H54 (cell line): ENCODE measurements around the gene HDAC6.

Source experiments
- DNase-seq: peaks from one replicate; pipeline ENCODE4 v3.0.0; 2011; ENCODE audit warnings: low spot score, mixed read lengths; ENCODE audit not compliant: insufficient read length
- FAIRE-seq: peaks from 3 replicates; lab custom pipeline; 2011; peaks lifted over from hg19 to GRCh38; lab: Jason Lieb, UNC
- POLR2A ChIP-seq: IDR thresholded peaks from 2 replicates; pipeline ENCODE4 v1.6.1; 2011; ENCODE audit warnings: low read depth, mild to moderate bottlenecking, low read length

Gene HDAC6

DNA sequence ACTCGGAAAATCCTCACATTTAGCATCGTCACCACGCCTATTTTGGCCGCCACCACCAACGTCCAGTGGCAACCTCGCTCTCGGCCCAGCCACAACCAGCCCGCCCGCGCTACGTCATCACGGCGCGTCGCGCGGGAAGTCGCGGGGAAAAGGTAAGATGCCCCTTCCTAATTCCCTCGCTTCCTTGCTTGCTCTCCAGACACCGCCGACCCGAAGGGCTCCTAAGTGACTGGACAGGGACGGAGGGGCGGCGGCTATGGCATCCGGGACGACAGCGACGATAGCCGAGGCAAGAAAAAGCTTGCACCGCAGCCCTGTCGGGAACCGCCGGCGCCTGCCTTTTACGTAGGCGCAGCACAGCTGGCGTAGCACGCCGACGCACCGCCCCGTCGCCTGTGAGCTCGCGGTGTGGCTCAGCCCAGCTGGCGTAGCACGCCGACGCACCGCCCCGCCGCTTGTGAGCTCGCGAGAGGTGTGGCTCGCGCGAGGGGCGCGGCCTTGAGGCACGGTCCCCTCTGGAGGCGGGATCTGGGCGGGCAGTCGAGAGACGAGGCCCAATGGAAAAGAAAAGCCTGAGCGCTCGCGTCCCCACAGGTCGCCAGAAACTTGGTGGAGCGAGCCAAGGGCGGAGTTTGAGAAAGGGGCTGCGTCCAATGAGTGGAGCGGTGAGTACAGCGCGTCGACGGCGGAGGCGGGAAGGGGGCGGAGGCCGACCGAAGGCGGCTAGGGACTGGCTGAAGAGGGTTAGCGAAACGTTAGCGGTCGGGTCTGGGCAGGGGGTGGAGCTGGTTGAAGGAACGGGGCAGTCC is at the start of gene HDAC6:
TSS of gene HDAC6 (plus strand) at position 788 of the 809 bp plus-strand sequence. CDS start 626 bp downstream, outside the sequence.
- DNase-seq (peak; percentile 51), FAIRE-seq (no peak)
- peak; percentile 51 for TF ChIP-seq POLR2A

DNA sequence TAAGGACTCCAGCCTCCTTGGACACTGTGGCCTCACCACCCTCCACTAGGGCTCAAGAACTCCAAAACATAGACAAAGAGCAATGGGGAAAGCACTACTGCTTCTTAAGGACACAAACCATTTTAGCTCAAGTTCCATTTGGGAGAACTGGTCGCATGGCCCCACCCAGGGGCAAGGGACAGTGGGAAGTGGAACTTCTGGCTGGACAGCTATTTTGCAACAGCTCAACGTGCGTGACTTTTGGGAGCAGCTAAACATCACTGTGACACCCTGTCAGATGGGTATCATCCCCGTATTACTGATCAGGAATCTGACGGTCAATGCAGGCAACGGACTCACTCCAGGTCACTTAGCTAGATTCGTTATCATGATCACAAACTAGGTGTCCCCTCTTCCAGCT is 49.4 kb upstream of the HDAC6 start:
- TF ChIP-seq POLR2A, result no peak
- FAIRE-seq (no peak), DNase-seq (no peak)

DNA sequence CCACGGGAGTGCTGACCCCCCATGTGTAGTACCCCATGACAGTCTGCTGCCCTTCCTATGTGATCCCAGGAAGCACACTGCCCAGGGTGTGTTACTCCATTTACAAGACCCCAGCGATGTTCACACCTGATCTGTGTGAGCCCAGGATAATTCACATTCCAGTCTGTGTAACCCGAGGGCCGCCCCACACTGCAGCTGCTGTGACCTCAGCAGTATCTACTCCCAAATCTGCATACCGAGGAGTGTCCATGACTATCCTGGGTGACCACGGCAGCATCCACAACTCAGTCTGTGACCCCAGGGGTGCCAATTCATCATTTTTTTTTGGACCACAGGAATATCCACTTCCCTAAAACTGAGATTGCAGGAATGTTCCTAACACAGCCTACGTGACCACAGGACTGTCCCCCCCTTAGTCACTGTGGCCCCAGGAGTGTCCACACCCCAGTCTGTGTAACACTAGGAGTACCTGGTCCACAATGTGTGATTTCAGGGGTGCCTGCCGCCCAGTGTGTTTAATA is 48.1 kb upstream of the HDAC6 start:
- TF ChIP-seq POLR2A, result no peak
- DNase-seq (no peak), FAIRE-seq (no peak)

DNA sequence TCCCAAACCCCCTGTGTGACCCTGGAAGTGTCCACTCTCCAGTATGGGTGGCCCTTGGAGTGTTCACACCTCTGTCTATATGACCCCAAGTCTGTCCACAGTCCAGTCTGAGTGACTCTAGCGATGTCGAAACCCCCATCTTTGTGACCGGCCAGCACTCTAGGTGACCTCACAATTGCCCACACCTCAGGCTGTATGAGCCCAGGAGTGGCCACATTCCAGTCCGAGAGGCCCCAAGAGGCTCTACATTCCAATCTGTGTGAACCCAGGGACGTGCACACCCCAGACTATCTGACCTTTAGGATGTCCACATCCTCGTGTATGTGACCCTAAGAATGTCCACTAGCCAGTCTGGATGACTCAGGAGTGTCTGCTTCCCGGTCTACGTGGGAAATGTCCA is 47.6 kb upstream of the HDAC6 start:
- FAIRE-seq (no peak), DNase-seq (no peak)
- TF ChIP-seq POLR2A, result no peak

DNA sequence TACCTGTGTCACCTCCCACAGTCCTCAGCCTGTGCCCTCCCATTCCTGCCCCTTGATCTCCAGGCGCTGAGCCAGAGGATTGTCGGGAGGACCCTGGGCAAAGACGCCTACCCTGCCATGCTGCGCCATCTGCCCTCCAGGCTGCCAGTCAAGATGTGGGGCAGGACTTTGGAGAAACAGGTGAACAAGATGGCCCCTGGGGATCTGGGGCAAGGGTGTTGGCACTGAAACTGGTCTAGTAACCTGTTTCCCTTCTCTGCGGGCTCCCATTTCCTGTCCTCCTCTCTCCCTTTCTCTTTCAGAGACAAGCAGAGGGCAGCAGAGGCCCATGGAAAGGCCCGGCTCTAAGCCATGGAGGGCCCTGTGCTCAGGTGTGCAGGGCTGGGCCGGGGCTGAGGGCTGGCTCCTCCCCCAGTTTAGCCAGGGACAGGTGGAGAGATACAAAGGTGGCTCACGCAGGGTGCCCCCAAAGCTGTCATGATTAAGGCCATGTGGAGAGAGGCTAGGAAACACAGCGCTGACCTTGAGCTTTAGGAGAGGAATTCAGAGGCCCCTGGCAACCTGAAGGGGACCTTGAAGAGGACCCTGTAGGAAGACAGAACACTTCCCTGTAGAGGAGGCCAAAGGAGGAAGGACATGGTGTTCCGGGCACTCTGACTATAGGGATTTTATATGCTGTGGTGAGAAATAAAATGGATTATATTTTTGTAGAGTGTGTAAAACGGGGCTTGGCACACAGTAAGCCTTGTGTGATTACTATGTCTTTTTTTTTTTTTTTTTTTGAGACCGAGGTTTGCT is 40.0 kb upstream of the HDAC6 start, which contains the start of gene GLOD5:
TSS of gene GLOD5 (plus strand) at position 74 of the 798 bp plus-strand sequence. CDS start at position 118, 44 bp downstream.
- FAIRE-seq, result no peak
- no peak for DNase-seq
- no peak for TF ChIP-seq POLR2A

- DNase-seq (no peak), FAIRE-seq (no peak)
- TF ChIP-seq POLR2A, result no peak
Measured at GRCh38 chrX:48769230-48769629, 32.6 kb upstream of the HDAC6 start.

- no peak for DNase-seq
- FAIRE-seq, result no peak
- TF ChIP-seq POLR2A, result no peak
Measured at GRCh38 chrX:48770296-48770695, 31.6 kb upstream of the HDAC6 start.

DNA sequence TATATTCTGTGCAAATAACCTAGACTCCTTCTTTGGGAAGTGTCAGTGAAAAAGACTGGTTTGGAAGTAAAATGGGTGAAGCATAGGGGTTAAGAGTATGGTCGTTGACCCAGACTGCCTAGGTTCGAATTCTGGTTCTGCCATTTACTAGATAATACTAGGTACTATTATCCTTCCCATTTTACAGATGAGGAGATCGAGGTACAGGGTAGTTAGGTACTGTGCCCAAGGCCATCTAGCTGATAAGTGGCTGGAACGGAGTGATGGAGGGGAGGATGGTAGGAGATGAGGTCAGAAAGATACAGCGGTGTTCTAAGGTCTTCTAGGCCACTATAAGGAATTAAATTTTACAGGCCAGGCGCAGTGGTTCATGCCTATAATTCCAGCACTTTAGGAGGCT is 29.3 kb upstream of the HDAC6 start:
- DNase-seq (no peak), FAIRE-seq (no peak)
- TF ChIP-seq POLR2A, result no peak

- FAIRE-seq, result no peak
Measured at GRCh38 chrX:48776818-48777439, 24.9 kb upstream of the HDAC6 start.

GRCh38 chrX:48779399-48779798 is 22.5 kb upstream of the HDAC6 start:
- no peak for FAIRE-seq
- no peak for TF ChIP-seq POLR2A

More at GRCh38 chrX:48776818-48777439, 24.9 kb upstream of the HDAC6 start:
- no peak for DNase-seq
- no peak for TF ChIP-seq POLR2A

GRCh38 chrX:48781705-48782104 is 20.2 kb upstream of the HDAC6 start:
- FAIRE-seq, result no peak

More at GRCh38 chrX:48779399-48779798, 22.5 kb upstream of the HDAC6 start:
- no peak for DNase-seq

GRCh38 chrX:48782216-48782615 is 19.7 kb upstream of the HDAC6 start:
- no peak for DNase-seq
- no peak for TF ChIP-seq POLR2A
- FAIRE-seq, result no peak

More at GRCh38 chrX:48781705-48782104, 20.2 kb upstream of the HDAC6 start:
- TF ChIP-seq POLR2A, result no peak
- DNase-seq, result no peak

DNA sequence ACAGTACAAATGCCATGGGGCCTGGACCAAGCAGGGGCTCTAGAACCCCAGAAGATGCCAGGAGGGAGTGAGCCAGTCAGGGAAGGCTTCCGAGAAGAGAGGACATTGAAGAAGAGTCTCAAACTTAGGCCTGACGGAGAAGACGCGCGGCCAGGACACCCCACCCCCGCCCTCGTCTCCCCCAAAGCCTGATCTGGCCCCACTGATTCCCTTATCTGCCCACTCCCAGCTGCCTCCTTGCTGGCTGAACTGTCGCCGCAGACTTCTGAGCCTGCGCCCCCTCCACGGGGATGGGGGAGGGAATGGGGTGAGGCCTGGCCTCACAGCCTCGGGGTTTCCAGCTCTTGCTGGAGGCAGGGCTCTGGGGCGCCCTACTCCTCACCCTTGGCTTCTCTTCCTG is 19.1 kb upstream of the HDAC6 start:
- TF ChIP-seq POLR2A, result no peak
- no peak for FAIRE-seq
- no peak for DNase-seq
